MCF 10A (cell line): ENCODE data around the gene TTI1. TPM values are rescaled to one million over a fixed set of nuclear protein-coding genes. Genes with fewer than 3 reads are reported as not detected.

Source experiments
- BruUV-seq: library from RNA; stranded (reverse); fragments of 400-500 nt; replicated peaks from 2 replicates; lab custom pipeline; 2021; lab: Mats Ljungman, UMichigan
- CTCF ChIA-PET: fragments of 300-600 bp; sonication (Branson Sonifier 250); formaldehyde crosslinking; extraction: SDS; loops from one replicate; lab custom pipeline; 2021; ENCODE audit warnings: antibody characterized with exemption, inconsistent platforms; lab: Yijun Ruan, JAX
- POLR2A ChIA-PET: fragments of 300-600, 350-650 bp; sonication (Branson Sonifier 250); formaldehyde crosslinking; extraction: SDS; loops from one replicate; lab custom pipeline; 2020; ENCODE audit warnings: antibody characterized with exemption, inconsistent platforms; lab: Yijun Ruan, JAX
- DNase-seq: peaks from one replicate; pipeline ENCODE4 v3.0.0-alpha.2; 2018; ENCODE audit not compliant: unreplicated experiment
- H3K27ac Mint-ChIP-seq: one replicate; pipeline ENCODE4 v1.8.0; 2022; ENCODE audit warnings: mild to moderate bottlenecking, low read depth, mixed read lengths; ENCODE audit not compliant: unreplicated experiment
- H3K27me3 Mint-ChIP-seq: one replicate; pipeline ENCODE4 v1.8.0; 2022; ENCODE audit warnings: mixed read lengths; ENCODE audit not compliant: insufficient read depth, unreplicated experiment
- H3K36me3 Mint-ChIP-seq: one replicate; pipeline ENCODE4 v1.8.0; 2022; ENCODE audit warnings: mild to moderate bottlenecking, moderate library complexity, mixed read lengths; ENCODE audit not compliant: insufficient read depth, unreplicated experiment
- H3K4me1 Mint-ChIP-seq: one replicate; pipeline ENCODE4 v1.8.0; 2022; ENCODE audit warnings: mixed read lengths; ENCODE audit not compliant: insufficient read depth, unreplicated experiment
- H3K4me3 Mint-ChIP-seq: one replicate; pipeline ENCODE4 v1.8.0; 2022; ENCODE audit warnings: mild to moderate bottlenecking, moderate library complexity, mixed read lengths; ENCODE audit not compliant: unreplicated experiment
- H3K9me3 Mint-ChIP-seq: one replicate; pipeline ENCODE4 v1.8.0; 2022; ENCODE audit warnings: mixed read lengths; ENCODE audit not compliant: unreplicated experiment
- CTCF ChIP-seq: fragments of 200-600 bp; IDR thresholded peaks from one replicate; pipeline ENCODE4 v1.8.0; 2022; ENCODE audit warnings: antibody characterized with exemption, mild to moderate bottlenecking; ENCODE audit not compliant: unreplicated experiment
- intact Hi-C: fragments of 100-400 bp; cut with micrococcal nuclease; formaldehyde crosslinking; loops from 2 replicates; pipeline ENCODE4 v1.14.1; 2022
- total RNA-seq: library from RNA; stranded (reverse); gene quantifications from 2 replicates; pipeline ENCODE4 v1.2.3, GENCODE V29; 2022

Gene TTI1
- total RNA-seq, 1 experiment from 2014 or later: 17.1 TPM

- BruUV-seq: TSS peak; percentile 33
- CTCF ChIA-PET: interaction anchor here (0.5 to 6.1 kb wide), 4 partner anchors 9 to 400 kb away, joined by 3 to 35 read pairs (median 13); partner anchors contain the start of gene SNHG17
- no peaks in the 10 kb centered on the region for H3K27me3 Mint-ChIP-seq
- H3K4me3 Mint-ChIP-seq: peak overlapping the region; percentile 82
- peak overlapping the region; percentile 92 for H3K27ac Mint-ChIP-seq
- H3K4me1 Mint-ChIP-seq: peaks cover 33% of the 10 kb centered on the region
- no peak for TF ChIP-seq CTCF
- POLR2A ChIA-PET: interaction anchor here (0.6 to 3.4 kb wide), 8 partner anchors 8 to 184 kb away, joined by 3 to 67 read pairs (median 10); no protein-coding TSS in a partner anchor
- no peak for DNase-seq
- H3K9me3 Mint-ChIP-seq: no peaks in the 10 kb centered on the region
- intact Hi-C loops: loop anchor here (5.0 kb wide), 1 partner anchor 43 kb away; no protein-coding TSS in a partner anchor
- peaks cover 39% of the 10 kb centered on the region for H3K36me3 Mint-ChIP-seq
These were observed 1.7 kb upstream of the TTI1 start for GRCh38 chr20:38034961-38035360.

- peak overlapping the region; percentile 82 for H3K4me3 Mint-ChIP-seq
- TF ChIP-seq CTCF: no peak
- peak; percentile 9 for DNase-seq
- CTCF ChIA-PET: interaction anchor here (0.6 to 6.1 kb wide), 11 partner anchors 10 to 475 kb away, joined by 3 to 35 read pairs (median 5); no protein-coding TSS in a partner anchor
- H3K9me3 Mint-ChIP-seq: no peaks in the 10 kb centered on the region
- peak overlapping the region; percentile 92 for H3K27ac Mint-ChIP-seq
- H3K27me3 Mint-ChIP-seq: no peaks in the 10 kb centered on the region
- peaks cover 39% of the 10 kb centered on the region for H3K36me3 Mint-ChIP-seq
- peaks cover 37% of the 10 kb centered on the region for H3K4me1 Mint-ChIP-seq
- POLR2A ChIA-PET: interaction anchor here (0.5 to 3.4 kb wide), 20 partner anchors 9 to 920 kb away, joined by 3 to 67 read pairs (median 4); partner anchors contain the start of gene CTNNBL1
- no TSS peak for BruUV-seq
- intact Hi-C loops: loop anchor here (5.0 kb wide), 1 partner anchor 42 kb away; no protein-coding TSS in a partner anchor
These were observed 923 bp upstream of the TTI1 start for GRCh38 chr20:38034108-38034649.

- TSS peak; percentile 65 for BruUV-seq
- peaks cover 47% of the 10 kb centered on the region for H3K4me1 Mint-ChIP-seq
- H3K27me3 Mint-ChIP-seq: no peaks in the 10 kb centered on the region
- DNase-seq: peak; percentile 23
- no peaks in the 10 kb centered on the region for H3K9me3 Mint-ChIP-seq
- no peak for TF ChIP-seq CTCF
- ChIA-PET CTCF (interaction anchor here (0.6 to 2.8 kb wide), 11 partner anchors 11 to 756 kb away, joined by 3 to 19 read pairs (median 4); partner anchors contain the start of gene BLCAP), POLR2A (interaction anchor here (0.6 to 3.4 kb wide), 17 partner anchors 9 to 854 kb away, joined by 3 to 67 read pairs (median 8); partner anchors contain the start of genes RPN2 and SNHG17)
- peak overlapping the region; percentile 92 for H3K27ac Mint-ChIP-seq
- peak overlapping the region; percentile 82 for H3K4me3 Mint-ChIP-seq
- intact Hi-C loops: loop anchor here (5.0 kb wide), 1 partner anchor 40 kb away; no protein-coding TSS in a partner anchor
- peaks cover 31% of the 10 kb centered on the region for H3K36me3 Mint-ChIP-seq
These were observed 499 bp downstream of the TTI1 start for GRCh38 chr20:38032585-38033329.

GRCh38 chr20:38031957-38032356, 1.3 kb downstream of the TTI1 start:
- no peaks in the 10 kb centered on the region for H3K27me3 Mint-ChIP-seq
- peak overlapping the region; percentile 92 for H3K27ac Mint-ChIP-seq
- no TSS peak for BruUV-seq
- ChIA-PET CTCF (interaction anchor here (1.1 to 2.8 kb wide), 6 partner anchors 12 to 467 kb away, joined by 3 to 19 read pairs (median 5); no protein-coding TSS in a partner anchor), POLR2A (interaction anchor here (1.8 to 3.4 kb wide), 7 partner anchors 11 to 38 kb away, joined by 6 to 67 read pairs (median 15); no protein-coding TSS in a partner anchor)
- H3K4me3 Mint-ChIP-seq: peak overlapping the region; percentile 82
- intact Hi-C loops: loop anchor here (5.0 kb wide), 1 partner anchor 40 kb away; no protein-coding TSS in a partner anchor
- no peak for DNase-seq
- H3K9me3 Mint-ChIP-seq: no peaks in the 10 kb centered on the region
- peaks cover 23% of the 10 kb centered on the region for H3K36me3 Mint-ChIP-seq
- no peak for TF ChIP-seq CTCF
- H3K4me1 Mint-ChIP-seq: peaks cover 42% of the 10 kb centered on the region
